ENCODE data around the gene ATG16L2. TPM values are rescaled to one million over a fixed set of nuclear protein-coding genes. Genes with fewer than 3 reads are reported as not detected.

ATG16L2 gene
- total and polyA plus RNA-seq, 2 of the 4 experiments (the other 2 are of a cell fraction) = 1.3 to 12.7 TPM

GRCh38 chr11:72851726-72852125, 37.5 kb downstream of the ATG16L2 start:
- Histone ChIP-seq H3K23ac (ENCODE audit: low read depth, low read length) (no peak overlapping the region), H2AK5ac (ENCODE audit: low read depth, low read length) (no peak overlapping the region), H3K56ac (ENCODE audit: extremely low read depth, insufficient read depth, low read length) (no peak overlapping the region), H3K79me1 (ENCODE audit: low read depth in 1 of 2, low read length in 2 of 2) (peaks cover 13 to 20% of the 10 kb centered on the region in 2 experiments; a peak in 3 of 4 replicates), H3K4me1 (ENCODE audit: control insufficient read depth, insufficient read depth, low read length) (no peaks in the 10 kb centered on the region), H3K9ac (ENCODE audit: low read depth, low read length) (no peak overlapping the region), H3K4ac (ENCODE audit: low read depth, low read length) (no peak overlapping the region), H3K27me3 (ENCODE audit: control insufficient read depth, insufficient read depth, low read length) (no peaks in the 10 kb centered on the region), H2BK20ac (ENCODE audit: low read depth, low read length) (no peak overlapping the region), H3K14ac (replicated peaks; ENCODE audit: low read depth, low read length) (no peak overlapping the region), H3K18ac (ENCODE audit: low read depth, low read length) (no peak overlapping the region), H2AK9ac (replicated peaks; ENCODE audit: low read depth, low read length, poor library complexity) (no peak overlapping the region), H3K9me3 (ENCODE audit: control insufficient read depth, insufficient read depth, low read length) (no peaks in the 10 kb centered on the region), H2BK5ac (ENCODE audit: low read depth, low read length, poor library complexity, severe bottlenecking) (no peak overlapping the region), H2AFZ (replicated peaks; ENCODE audit: low read length, poor library complexity) (no peak overlapping the region), H2BK15ac (ENCODE audit: low read depth, low read length) (no peak overlapping the region), H3K36me3 (ENCODE audit: control insufficient read depth, insufficient read depth, low read length) (no peaks in the 10 kb centered on the region), H4K8ac (ENCODE audit: low read depth in 2 of 2, low read length in 2 of 2) (no peak overlapping the region), H3K9me1 (ENCODE audit: insufficient read depth, low read length) (no peaks in the 10 kb centered on the region), H3K27ac (ENCODE audit: insufficient read depth, low read length) (no peak overlapping the region), H4K20me1 (ENCODE audit: insufficient read depth, low read length) (no peaks in the 10 kb centered on the region), H4K91ac (ENCODE audit: insufficient read depth, low read depth, low read length) (no peak overlapping the region), H3K4me2 (ENCODE audit: low read depth, low read length) (no peak overlapping the region), H2BK120ac (ENCODE audit: low read depth, low read length) (no peak overlapping the region), H3K4me3 (ENCODE audit: insufficient read depth, low read depth, low read length) (no peak overlapping the region), H4K5ac (ENCODE audit: low read depth, low read length) (no peak overlapping the region)
- intact Hi-C loops (cut with micrococcal nuclease) (no loop called here), dilution Hi-C loops (cut with HindIII; ENCODE audit: low sequenced_read_pairs, unreplicated experiment) (no loop called here), in situ Hi-C loops (cut with MboI; ENCODE audit: low sequenced_read_pairs) (no loop called here)
- ATAC-seq (ENCODE audit: low read depth) (no peak), DNase-seq (no peak)
- CTCF ChIA-PET = interaction anchor here (0.6 kb wide), 1 partner anchor 334 kb away, joined by 3 read pairs; no protein-coding TSS in a partner anchor
- 75% methylated on average over 1 of the region's 4 CpGs; no CpG with 5 or more reads in 1 of the 2 experiments for WGBS, 2 experiments (ENCODE audit: extremely low coverage in 2 of 2, insufficient read length in 1 of 2)
- no TSS peak for BruUV-seq (replicated peaks)
- TF ChIP-seq RCOR1 (IDR thresholded peaks at IDR 0.05; ENCODE audit: insufficient replicate concordance, low read length) = no peak
- POLR2A ChIA-PET (ENCODE audit: unreplicated experiment) = no interaction called here

Data from IMR-90 (cell line).